ENCODE measurements around the gene RAD51B. TPM values are rescaled to one million over a fixed set of nuclear protein-coding genes. Genes with fewer than 3 reads are reported as not detected.
"Not testable (repeated sequence)": the region's sequence is repeated elsewhere in the genome, so short reads cannot be mapped to it uniquely, and the experiment has no call there.

Gene RAD51B
- total RNA-seq, 2 donors from 2014 or later: 42.6 to 50.0 TPM

- no peak for DNase-seq
- no peaks in the 10 kb centered on the region for H3K9me3 Mint-ChIP-seq
- peak overlapping the region; percentile 38 for H3K27ac Mint-ChIP-seq
Measured at GRCh38 chr14:67950386-67950785, 130.8 kb downstream of the RAD51B start.

DNA sequence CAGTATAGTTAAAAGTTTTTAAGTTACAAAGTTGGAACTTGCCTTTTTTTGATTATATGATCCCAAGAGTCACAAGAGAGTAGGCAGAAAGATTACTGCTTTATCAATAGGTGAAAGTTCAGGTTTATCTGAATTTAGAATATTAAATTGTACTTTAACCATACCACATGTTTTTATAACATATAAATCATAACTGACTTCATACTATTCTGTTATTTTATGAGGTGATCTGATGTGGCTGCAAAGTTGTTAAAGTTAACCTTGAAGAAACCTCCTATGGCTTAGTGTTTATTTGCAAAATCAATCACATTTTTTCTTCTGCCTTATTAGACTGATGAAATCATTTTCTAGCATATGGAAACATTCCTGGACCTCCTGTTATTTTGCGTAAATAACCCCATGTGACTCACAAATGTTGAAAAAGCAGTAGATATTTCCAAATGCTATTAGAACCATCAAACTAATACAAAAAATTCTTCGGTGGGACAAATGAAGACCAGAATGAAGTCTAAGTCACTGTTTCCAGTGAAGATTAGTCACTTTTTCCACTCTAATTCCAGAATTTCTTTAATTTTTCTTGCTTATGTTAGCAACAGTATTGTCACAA lies 132.1 kb downstream of the RAD51B start:
- ATAC-seq (replicated peaks in 1 of 2) (no peak), DNase-seq (no peak)
- Mint-ChIP-seq H3K4me3 (no peak overlapping the region), H3K4me1 (ENCODE audit: low read depth) (no peaks in the 10 kb centered on the region), H3K9me3 (no peaks in the 10 kb centered on the region), H3K27me3 (ENCODE audit: low read depth) (no peaks in the 10 kb centered on the region), H3K27ac (no peak overlapping the region), H3K36me3 (ENCODE audit: insufficient read depth in 2 of 2) (peaks cover 0 to 2% of the 10 kb centered on the region in 2 donors)

More at GRCh38 chr14:67950386-67950785, 130.8 kb downstream of the RAD51B start:
- no peak for ATAC-seq (replicated peaks in 1 of 2)
- H3K4me3 Mint-ChIP-seq: no peak overlapping the region
- H3K36me3 Mint-ChIP-seq (ENCODE audit: insufficient read depth in 2 of 2): peaks cover 0 to 2% of the 10 kb centered on the region in 2 donors
- no peaks in the 10 kb centered on the region for H3K27me3 Mint-ChIP-seq (ENCODE audit: low read depth)
- no peaks in the 10 kb centered on the region for H3K4me1 Mint-ChIP-seq (ENCODE audit: low read depth)

GRCh38 chr14:67952381-67952780 lies 132.8 kb downstream of the RAD51B start:
- Mint-ChIP-seq H3K4me3 (no peak overlapping the region), H3K9me3 (no peaks in the 10 kb centered on the region), H3K27ac (no peak overlapping the region), H3K27me3 (ENCODE audit: low read depth) (no peaks in the 10 kb centered on the region), H3K4me1 (ENCODE audit: low read depth) (no peaks in the 10 kb centered on the region), H3K36me3 (ENCODE audit: insufficient read depth in 2 of 2) (peaks cover 0 to 2% of the 10 kb centered on the region in 2 donors)
- no peak for ATAC-seq (replicated peaks in 1 of 2)
- DNase-seq: no peak

- no peak overlapping the region for H3K27ac Mint-ChIP-seq
Measured at GRCh38 chr14:67952786-67953185, 133.2 kb downstream of the RAD51B start.

GRCh38 chr14:67955261-67955660 lies 135.7 kb downstream of the RAD51B start:
- Mint-ChIP-seq H3K4me1 (ENCODE audit: low read depth) (no peaks in the 10 kb centered on the region), H3K36me3 (ENCODE audit: insufficient read depth in 2 of 2) (peaks cover 0 to 2% of the 10 kb centered on the region in 2 donors), H3K4me3 (no peak overlapping the region), H3K9me3 (no peaks in the 10 kb centered on the region), H3K27me3 (ENCODE audit: low read depth) (no peaks in the 10 kb centered on the region), H3K27ac (no peak overlapping the region)
- DNase-seq: no peak
- no peak for ATAC-seq (replicated peaks in 1 of 2)

More at GRCh38 chr14:67952786-67953185, 133.2 kb downstream of the RAD51B start:
- Mint-ChIP-seq H3K4me1 (ENCODE audit: low read depth) (no peaks in the 10 kb centered on the region), H3K4me3 (no peak overlapping the region), H3K9me3 (no peaks in the 10 kb centered on the region), H3K36me3 (ENCODE audit: insufficient read depth in 2 of 2) (peaks cover 0 to 2% of the 10 kb centered on the region in 2 donors), H3K27me3 (ENCODE audit: low read depth) (no peaks in the 10 kb centered on the region)
- DNase-seq (no peak), ATAC-seq (replicated peaks in 1 of 2) (no peak)

DNA sequence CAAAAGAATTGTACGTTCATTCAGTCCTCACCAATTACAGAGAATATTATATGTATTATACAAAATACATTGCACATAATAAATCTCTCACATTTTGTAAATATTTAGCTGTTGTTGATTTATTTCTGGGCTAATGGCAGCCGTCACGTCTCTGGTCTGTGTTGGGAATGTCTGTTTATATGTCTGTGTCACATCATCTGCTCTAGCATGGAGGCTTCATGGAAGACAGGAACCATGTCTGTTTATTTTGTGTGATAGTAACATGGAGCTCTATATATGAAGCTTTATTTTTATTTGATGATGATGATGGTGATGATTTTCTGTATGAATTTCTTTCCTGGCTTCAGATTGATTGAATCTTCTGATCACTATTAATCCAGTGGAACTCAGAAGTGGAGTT lies 138.4 kb downstream of the RAD51B start:
- Mint-ChIP-seq H3K4me3 (no peak overlapping the region), H3K9me3 (no peaks in the 10 kb centered on the region), H3K27me3 (ENCODE audit: low read depth) (no peaks in the 10 kb centered on the region), H3K36me3 (ENCODE audit: insufficient read depth in 2 of 2) (no peaks in the 10 kb centered on the region), H3K27ac (no peak overlapping the region), H3K4me1 (ENCODE audit: low read depth) (no peaks in the 10 kb centered on the region)
- ATAC-seq (replicated peaks in 1 of 2) (no peak), DNase-seq (no peak)

- DNase-seq (no peak), ATAC-seq (replicated peaks in 1 of 2) (no peak)
- Mint-ChIP-seq H3K4me3 (no peak overlapping the region), H3K27me3 (ENCODE audit: low read depth) (no peaks in the 10 kb centered on the region), H3K27ac (no peak overlapping the region), H3K9me3 (peaks cover 3% of the 10 kb centered on the region in 2 donors), H3K4me1 (ENCODE audit: low read depth) (no peaks in the 10 kb centered on the region), H3K36me3 (ENCODE audit: insufficient read depth in 2 of 2) (peaks cover 3 to 5% of the 10 kb centered on the region in 2 donors)
Measured at GRCh38 chr14:67961676-67962075, 142.1 kb downstream of the RAD51B start.

DNA sequence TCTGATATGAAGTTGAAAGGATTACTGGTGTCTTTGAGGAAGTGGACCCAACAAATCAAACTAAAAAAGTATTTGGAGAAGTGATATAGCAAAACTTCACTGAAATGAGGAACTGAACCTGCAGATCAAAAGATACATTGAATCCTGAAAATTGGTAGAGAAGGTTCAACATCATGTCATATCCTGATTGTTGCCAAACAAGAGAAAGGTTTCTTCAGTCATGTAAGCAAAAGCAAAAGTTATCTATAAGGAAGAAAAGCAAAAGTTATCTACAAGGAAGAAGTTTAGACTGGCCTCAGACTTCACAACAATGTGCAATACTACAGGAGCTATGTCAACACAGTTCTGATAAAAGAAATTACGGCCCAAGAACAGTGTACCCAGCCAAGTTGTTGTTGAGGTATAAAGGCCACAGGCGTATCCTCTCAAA lies 142.7 kb downstream of the RAD51B start:
- ATAC-seq (replicated peaks in 1 of 2): no peak
- no peak overlapping the region for H3K27ac Mint-ChIP-seq

GRCh38 chr14:67963545-67963944 lies 144.0 kb downstream of the RAD51B start:
- Mint-ChIP-seq H3K9me3 (peaks cover 3% of the 10 kb centered on the region in 2 donors), H3K4me1 (ENCODE audit: low read depth) (no peaks in the 10 kb centered on the region), H3K27ac (no peak overlapping the region), H3K36me3 (ENCODE audit: insufficient read depth in 2 of 2) (peaks cover 6 to 7% of the 10 kb centered on the region in 2 donors), H3K27me3 (ENCODE audit: low read depth) (no peaks in the 10 kb centered on the region), H3K4me3 (no peak overlapping the region)
- ATAC-seq (replicated peaks in 1 of 2): no peak
- no peak for DNase-seq

More for the DNA sequence above, 142.7 kb downstream of the RAD51B start:
- Mint-ChIP-seq H3K9me3 (peaks cover 3% of the 10 kb centered on the region in 2 donors), H3K36me3 (ENCODE audit: insufficient read depth in 2 of 2) (peaks cover 5% of the 10 kb centered on the region in 2 donors), H3K4me3 (no peak overlapping the region), H3K4me1 (ENCODE audit: low read depth) (no peaks in the 10 kb centered on the region), H3K27me3 (ENCODE audit: low read depth) (no peaks in the 10 kb centered on the region)
- DNase-seq: no peak

DNA sequence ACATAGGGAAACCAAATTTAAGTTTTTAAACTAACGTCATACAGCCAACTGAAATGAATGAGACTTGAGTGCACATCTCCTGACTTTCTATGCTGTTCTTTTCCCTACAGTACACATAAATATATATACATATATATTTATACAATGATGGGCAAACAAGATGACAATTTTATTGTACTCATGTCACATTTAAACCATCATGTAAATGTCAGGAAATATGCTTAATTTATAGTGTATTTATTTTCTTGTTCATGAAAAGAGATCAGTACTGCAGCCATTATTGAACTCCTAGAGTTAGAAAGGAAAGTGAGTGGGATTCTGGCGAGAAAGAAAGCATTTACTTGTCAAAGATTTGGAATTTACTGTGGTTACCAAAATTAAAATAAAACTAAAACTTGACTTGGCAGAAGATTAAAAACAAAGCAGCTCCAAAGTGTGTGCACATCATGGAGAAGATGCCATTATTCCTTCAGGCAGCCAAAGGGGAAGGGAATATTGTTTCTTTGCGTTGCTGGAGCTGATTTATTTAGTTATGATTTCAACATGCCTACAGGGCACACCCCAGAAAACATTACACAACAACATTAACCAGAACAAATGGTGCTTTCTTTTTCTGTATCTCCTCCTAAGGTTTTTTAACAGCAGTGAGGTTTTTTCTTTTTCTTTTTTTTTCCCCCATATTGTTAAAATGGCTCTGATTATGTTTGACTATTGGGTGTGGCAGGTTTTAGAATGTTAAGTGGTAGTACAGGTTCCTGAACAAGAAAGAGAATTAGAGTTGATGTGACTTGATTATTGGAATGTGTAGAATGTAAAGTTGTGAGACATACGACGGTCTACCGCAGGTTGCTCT lies 144.6 kb downstream of the RAD51B start:
- H3K9me3 Mint-ChIP-seq: peaks cover 3% of the 10 kb centered on the region in 2 donors
- no peak overlapping the region for H3K27ac Mint-ChIP-seq
- ATAC-seq (replicated peaks in 1 of 2): no peak
- no peaks in the 10 kb centered on the region for H3K4me1 Mint-ChIP-seq (ENCODE audit: low read depth)
- H3K4me3 Mint-ChIP-seq: no peak overlapping the region
- peaks cover 7 to 9% of the 10 kb centered on the region in 2 donors for H3K36me3 Mint-ChIP-seq (ENCODE audit: insufficient read depth in 2 of 2)
- no peaks in the 10 kb centered on the region for H3K27me3 Mint-ChIP-seq (ENCODE audit: low read depth)
- DNase-seq: no peak

DNA sequence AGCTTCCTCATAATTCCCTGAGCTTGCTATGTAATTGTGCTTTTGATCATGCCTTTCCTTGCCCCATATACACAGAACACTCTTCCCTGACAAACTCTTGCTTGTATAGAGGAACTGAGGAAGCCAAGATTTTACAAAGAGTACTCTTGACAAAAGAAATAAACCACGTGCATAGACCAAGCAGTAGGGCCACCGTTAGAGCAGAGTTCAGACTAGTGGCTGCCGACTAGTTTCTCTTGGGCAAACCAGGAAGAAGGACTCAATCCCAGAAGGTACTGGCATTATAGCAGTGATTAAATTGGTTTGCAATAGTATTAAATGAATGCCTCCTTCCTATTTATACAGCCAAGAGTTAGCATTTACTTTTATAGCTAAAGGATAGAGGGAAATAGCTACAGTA lies 146.1 kb downstream of the RAD51B start:
- no peak overlapping the region for H3K27ac Mint-ChIP-seq
- peaks cover 7 to 9% of the 10 kb centered on the region in 2 donors for H3K36me3 Mint-ChIP-seq (ENCODE audit: insufficient read depth in 2 of 2)
- peaks cover 3% of the 10 kb centered on the region in 2 donors for H3K9me3 Mint-ChIP-seq
- no peak overlapping the region for H3K4me3 Mint-ChIP-seq
- ATAC-seq (replicated peaks in 1 of 2) (no peak), DNase-seq (no peak)
- no peaks in the 10 kb centered on the region for H3K27me3 Mint-ChIP-seq (ENCODE audit: low read depth)
- H3K4me1 Mint-ChIP-seq (ENCODE audit: low read depth): no peaks in the 10 kb centered on the region

DNA sequence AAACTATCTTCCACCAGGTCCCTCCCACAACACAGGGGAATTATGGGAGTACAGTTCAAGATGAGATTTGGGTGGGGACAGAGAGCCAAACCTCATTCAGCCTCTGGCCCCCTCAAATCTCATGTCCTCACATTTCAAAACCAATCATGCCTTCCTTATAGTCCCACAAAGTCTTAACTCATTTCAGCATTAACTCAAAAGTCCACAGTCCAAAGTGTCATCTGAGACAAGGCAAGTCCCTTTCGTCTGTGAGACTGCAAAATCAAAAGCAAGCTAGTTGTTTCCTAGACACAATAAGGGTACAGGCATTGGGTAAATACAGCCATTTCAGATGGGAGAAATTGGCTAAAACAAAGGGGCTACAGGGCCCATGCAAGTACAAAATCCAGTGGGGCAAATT lies 147.6 kb downstream of the RAD51B start:
- no peak overlapping the region for H3K4me3 Mint-ChIP-seq
- DNase-seq (no peak), ATAC-seq (replicated peaks in 1 of 2) (no peak)
- no peak overlapping the region for H3K27ac Mint-ChIP-seq
- H3K4me1 Mint-ChIP-seq (ENCODE audit: low read depth): no peaks in the 10 kb centered on the region
- peaks cover 7 to 9% of the 10 kb centered on the region in 2 donors for H3K36me3 Mint-ChIP-seq (ENCODE audit: insufficient read depth in 2 of 2)
- no peaks in the 10 kb centered on the region for H3K27me3 Mint-ChIP-seq (ENCODE audit: low read depth)
- H3K9me3 Mint-ChIP-seq: peaks cover 3% of the 10 kb centered on the region in 2 donors

GRCh38 chr14:67967970-67968369 lies 148.4 kb downstream of the RAD51B start:
- H3K9me3 Mint-ChIP-seq; DNase-seq; H3K36me3 Mint-ChIP-seq (ENCODE audit: insufficient read depth in 2 of 2); H3K4me1 Mint-ChIP-seq (ENCODE audit: low read depth); H3K4me3 Mint-ChIP-seq; H3K27ac Mint-ChIP-seq; H3K27me3 Mint-ChIP-seq (ENCODE audit: low read depth); ATAC-seq (replicated peaks in 1 of 2): not testable (repeated sequence)
